GM21619 (cell line): ENCODE measurements around the gene POLR2M.

Experiments used
- ATAC-seq: cut with Tn5 transposase; IDR thresholded peaks from one replicate; pipeline ENCODE4 v1.9.1; 2021; ENCODE audit not compliant: unreplicated experiment

Gene POLR2M

DNA sequence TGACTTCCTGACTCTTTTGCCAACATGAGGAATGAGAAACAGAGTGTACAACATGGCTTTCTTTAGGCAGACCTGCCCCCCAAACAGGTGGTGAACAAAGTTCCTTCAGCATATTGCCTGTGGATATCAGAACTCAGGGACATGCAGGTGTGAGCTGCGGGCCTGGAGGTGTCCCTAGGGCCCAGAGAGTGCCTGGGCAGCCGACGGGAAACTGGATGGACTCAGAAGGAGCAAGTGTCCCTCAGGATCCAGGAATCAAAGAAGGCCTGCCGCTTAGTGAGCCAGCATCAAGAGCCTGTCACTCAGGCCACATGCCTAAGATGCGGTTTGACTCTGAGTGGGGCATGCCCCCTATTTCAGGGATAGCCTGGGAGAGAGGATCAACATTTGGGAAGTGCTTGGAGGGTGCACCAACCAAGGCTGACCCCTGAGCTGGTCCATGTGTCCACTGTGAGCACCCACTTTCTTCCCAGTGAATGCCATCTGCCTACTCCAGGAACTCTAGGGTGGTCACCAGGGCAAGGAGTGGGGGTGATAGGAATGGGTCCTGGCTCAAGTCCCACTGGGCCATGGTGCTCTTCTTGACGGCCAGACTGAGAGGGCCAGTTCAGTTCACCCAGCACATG is 16.1 kb upstream of the POLR2M start:
- no peak for ATAC-seq

DNA sequence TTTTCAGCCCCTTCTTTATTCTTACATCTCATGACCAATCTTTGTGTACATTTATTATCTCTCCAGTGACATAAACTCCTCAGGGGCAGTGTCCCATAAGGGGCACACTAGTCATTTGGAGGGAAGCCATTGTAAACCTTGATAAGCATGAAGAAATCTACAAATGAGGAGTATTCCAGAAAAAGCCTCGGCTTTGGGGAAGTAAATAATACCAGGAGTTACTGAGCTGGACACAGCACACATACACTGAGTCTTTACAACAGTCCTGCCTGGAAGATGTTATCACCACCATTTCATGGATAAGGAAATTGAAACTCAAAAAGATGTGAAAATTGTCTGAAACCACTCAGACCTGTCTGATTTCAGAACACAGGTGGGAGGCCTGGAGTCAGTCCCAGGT is 15.4 kb upstream of the POLR2M start:
- ATAC-seq, result no peak

DNA sequence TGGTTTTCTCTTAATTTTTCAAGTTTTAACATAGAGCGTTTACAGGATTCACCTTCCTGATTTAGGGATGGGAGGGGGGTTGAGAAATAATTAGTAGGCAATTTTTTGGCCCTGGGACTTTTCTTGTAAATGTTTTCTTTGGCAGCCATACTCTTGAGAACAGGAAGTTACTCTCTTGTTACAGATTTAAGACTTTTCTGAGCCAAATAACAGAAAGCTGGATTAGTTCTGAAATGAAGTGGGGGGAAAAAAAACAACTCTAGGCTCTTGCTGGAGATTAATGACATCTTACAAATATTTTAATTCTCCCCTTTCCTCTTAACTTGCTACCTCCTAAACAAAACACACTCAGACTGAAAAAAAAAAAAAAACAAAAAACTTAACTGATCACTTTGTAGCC is 13.8 kb upstream of the POLR2M start:
- ATAC-seq, result no peak

DNA sequence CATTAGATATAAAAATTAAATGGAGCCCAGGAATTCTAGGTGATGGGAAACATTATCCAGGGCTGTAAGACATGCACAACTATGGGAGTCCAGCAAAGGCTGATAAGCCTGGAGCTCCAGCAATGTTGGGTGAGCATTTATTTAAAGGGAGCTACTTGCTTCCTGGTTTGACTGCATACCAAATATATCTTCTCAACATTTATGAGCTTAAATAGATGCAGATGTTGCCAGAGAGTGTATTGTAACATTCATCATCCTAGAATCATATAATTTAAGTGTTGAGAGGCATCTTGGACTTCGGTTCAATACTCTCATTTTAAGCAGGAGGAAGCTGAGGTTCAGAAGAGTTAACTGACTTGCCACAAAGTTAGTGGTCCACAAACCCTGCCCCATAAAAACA is 12.2 kb upstream of the POLR2M start:
- no peak for ATAC-seq

DNA sequence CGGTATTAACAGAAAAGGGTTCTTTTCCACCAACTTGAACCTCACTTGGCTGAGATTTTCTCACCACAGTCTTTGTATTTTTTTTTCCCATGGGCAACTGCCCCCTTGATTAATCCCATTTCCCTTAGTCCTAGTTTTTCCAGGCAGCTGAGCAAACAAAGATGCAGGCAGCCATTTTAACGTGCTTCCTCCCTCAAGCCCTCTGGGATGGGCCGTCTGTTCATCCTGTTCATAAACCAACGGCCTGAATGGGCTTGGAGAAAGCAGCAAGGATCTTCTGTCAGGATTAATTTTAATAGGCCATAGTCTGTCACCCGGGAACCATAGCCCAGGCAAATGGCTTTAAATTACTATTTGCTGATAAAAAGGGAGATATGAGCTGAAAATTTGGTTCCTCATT is 10.4 kb upstream of the POLR2M start:
- ATAC-seq, result no peak

GRCh38 chr15:57697588-57697987 is 8.9 kb upstream of the POLR2M start:
- no peak for ATAC-seq

DNA sequence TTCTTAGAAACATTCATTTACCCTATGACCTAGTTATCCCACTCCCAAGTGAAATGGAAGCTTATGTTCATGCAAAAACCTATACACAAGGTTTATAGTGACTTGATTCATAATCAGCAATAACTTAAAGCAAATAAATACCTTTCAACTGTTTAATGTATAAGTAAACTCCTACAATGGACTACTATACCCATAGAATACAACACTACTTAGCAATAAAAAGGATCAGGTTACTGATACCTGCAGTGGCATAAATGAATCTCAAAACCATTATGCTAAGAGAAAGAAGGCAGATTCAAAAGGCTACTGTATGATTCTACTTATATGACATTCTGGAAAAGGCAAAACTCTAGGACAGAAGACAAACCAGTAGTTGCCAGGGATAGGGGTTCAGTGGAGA is 8.3 kb upstream of the POLR2M start:
- no peak for ATAC-seq

- no peak for ATAC-seq
Observed at GRCh38 chr15:57698991-57699390, 7.5 kb upstream of the POLR2M start.

DNA sequence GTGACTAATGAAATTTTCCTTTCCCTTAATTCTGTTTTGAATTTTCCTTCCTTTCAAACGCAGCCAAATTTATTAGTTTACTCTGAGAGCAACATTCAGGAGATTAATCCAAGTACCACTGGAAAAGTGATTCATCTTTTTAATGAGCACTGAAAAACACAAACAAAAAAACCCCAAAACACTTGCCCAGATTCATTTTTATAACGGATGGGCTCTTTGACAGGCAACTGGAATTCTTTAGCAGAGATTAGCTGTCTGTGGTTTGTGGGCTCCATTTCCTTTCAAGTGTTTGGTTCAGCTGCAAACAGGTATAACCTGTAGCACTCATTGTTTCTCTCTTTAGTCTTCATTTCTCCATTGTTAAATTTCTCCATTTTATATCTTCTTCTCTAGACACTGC is 3.1 kb upstream of the POLR2M start:
- ATAC-seq, result no peak

GRCh38 chr15:57704441-57704840 is 2.1 kb upstream of the POLR2M start:
- no peak for ATAC-seq

- ATAC-seq, result no peak
Observed at GRCh38 chr15:57705746-57706404, 639 bp upstream of the POLR2M start.

GRCh38 chr15:57708047-57708446 is 1.5 kb downstream of the POLR2M start:
- no peak for ATAC-seq

DNA sequence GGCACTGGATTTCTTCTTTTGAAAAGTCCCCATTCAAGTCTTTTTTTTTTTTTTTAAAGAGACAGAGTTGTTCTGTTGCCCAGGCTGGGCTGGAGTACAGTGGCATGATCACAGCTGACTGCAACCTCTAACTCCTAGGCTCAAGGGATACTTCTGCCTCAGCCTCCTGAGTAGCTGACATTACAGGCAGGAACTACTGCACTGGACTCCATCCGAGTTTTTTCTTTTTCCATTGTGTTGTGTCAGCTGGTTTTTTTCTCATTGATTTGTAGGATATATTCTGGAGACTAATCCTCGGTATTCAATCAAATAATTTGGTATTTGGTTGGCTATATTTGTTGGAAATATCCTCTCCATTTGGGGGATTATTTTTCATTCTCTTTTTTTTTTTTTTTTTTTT is 11.8 kb downstream of the POLR2M start:
- ATAC-seq, result no peak

DNA sequence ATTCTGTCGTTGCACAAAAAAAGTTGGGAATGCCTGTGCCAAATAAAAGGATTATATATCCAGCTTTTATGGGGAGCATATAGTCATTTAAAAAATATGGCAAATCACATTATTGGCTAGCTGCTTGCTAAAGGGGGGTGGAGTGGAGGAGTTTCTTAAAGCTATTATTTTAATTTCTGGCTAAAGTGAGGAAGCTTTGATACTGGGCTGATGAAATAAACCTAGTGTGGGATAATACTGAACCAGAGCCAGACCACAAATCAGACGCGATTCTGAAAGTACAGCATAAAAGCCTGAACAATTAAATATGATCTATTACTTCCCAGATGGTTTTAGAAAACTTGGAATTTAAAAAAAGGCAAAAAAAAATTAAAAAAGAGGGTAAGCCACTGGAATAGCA is 14.4 kb downstream of the POLR2M start:
- ATAC-seq, result no peak

DNA sequence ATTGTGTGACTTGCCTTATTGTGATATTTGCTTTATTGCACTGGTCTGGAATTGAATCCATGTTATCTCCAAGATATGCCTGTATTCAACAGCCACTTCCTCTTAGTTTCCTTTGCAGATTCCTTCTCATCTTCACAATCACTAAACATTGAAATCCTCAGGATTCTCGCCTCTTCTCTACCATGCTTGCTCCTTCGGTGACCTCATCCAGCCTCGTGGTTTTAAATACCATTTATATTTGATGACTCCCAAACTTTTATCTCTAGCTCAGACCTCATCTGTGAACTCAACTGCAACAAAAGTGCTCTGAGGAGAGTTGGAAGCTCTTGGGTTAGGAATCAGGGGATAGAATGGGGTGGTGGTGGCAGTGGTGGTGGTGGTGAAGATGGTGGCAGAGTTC is 19.9 kb downstream of the POLR2M start:
- ATAC-seq, result no peak

GRCh38 chr15:57727031-57727430 is 20.5 kb downstream of the POLR2M start:
- ATAC-seq, result no peak

GRCh38 chr15:57728436-57728835 is 21.9 kb downstream of the POLR2M start:
- ATAC-seq, result no peak

DNA sequence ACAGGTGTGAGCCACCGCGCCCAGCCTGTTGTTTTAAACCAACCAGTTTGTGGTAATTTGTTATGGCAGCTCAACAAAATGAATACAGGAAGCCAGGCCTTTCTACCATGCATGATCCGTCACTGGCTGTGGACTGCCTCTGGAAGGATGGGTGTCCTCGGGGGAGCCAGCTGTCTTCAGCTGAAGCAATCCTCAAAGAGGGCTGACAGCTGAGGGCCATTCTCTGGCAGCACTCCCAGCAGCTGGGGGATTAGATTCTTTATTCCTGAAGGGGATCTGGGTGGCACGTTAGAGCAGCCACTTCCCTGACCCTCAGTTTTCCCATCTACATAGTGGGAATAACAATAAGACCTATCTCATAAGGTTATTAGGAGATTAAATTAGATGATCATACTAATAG is 24.4 kb downstream of the POLR2M start:
- ATAC-seq, result no peak

DNA sequence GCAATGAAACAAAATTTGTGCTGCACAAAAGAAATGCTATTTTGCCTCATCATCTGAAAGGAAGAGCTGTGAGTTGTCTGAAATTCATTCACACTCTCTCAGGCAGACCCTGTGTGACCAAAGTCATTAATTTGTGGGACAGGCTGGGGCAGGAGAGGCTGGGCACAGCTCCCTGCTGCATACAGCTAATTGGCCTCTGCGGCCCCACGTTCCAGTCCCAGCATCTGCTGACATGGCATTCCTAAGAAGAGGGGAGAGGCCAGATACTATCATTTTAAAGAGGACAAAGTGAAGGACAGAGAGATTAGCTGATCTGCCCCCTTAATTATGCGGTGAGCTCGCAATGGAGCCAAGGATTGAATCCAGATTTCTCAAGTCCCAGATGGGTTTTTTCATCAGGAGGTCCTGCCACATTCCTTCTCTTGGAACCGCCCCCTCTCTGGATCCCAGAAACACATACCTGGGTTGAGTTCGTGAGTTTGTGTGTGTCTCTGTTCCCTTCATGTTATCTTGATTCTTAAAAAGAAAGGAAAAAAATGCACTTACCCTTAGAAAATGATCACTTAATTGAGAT is 25.1 kb downstream of the POLR2M start:
- no peak for ATAC-seq

- ATAC-seq, result no peak
Observed at GRCh38 chr15:57732526-57733331, 26.2 kb downstream of the POLR2M start.

DNA sequence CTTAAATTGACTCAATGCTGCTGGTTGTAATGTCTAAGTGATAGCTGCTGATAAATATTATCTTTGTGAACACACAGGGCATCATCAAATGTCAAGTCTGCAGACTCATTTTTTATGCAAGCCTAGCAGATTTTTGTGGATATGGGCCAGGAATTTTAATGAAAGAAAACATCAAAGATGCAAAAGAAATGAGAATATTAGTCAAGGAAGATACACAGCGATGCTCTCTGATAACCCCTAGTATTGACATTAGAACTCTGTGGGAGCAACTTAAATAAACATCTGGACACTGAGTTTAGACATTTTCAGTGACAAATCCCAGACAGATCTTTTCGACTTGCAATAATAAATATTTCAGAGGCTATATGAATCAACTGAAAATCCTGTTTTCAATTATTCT is 28.3 kb downstream of the POLR2M start:
- ATAC-seq, result no peak

GRCh38 chr15:57735431-57735830 is 28.9 kb downstream of the POLR2M start:
- no peak for ATAC-seq
